ENCODE measurements around the gene NUP62. TPM values are rescaled to one million over a fixed set of nuclear protein-coding genes. Genes with fewer than 3 reads are reported as not detected.
A peak's percentile ranks its signal among the peaks of the same experiment; 100 is the strongest.

Gene NUP62
- total RNA-seq, 2 experiments from 2014 or later: 164 to 179 TPM

DNA sequence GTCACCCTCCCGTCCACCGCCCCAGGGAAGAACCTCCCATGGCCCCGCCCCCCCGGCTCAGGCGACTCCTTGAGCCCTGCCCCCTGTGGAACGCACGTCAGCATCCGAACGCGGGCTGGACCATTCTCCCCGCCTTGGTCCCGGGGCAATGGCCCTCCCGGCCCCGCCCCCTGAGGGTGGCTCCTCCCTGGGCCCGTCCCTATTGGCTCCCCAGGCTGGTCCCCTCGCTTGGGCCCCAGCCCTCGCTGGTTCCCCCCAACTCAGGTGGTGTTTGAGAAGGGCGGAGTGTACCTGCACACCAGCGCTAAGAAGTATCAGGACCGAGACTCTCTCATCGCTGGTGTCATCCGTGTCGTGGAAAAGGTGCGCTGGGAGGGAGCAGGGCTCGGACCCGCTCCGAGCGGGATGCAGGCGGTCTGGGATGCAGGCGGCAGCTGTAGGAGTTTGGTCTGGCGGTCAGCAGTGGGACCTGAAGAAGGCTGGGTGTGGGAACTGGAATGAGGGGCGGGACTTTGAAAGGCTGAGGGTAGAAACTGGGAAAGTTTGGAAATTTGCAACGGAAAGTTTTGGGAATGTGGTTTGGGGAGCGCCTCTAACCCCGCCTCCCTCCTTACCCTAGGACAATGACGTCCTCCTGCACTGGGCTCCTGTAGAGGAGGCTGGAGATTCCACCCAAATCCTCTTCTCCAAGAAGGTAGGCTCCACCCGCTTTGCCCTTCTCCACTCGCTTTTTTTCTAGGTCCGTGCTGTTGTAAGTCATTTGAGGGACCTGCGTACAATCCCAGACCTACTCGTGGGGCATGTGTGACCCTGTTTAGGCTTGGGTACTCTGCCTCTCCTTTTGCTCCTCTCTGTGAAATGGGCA lies 51.2 kb downstream of the NUP62 start:
- H3K4me1 Mint-ChIP-seq: peaks cover 21% of the 10 kb centered on the region
- H3K27ac Mint-ChIP-seq: no peak overlapping the region
- H3K9me3 Mint-ChIP-seq: no peaks in the 10 kb centered on the region

DNA sequence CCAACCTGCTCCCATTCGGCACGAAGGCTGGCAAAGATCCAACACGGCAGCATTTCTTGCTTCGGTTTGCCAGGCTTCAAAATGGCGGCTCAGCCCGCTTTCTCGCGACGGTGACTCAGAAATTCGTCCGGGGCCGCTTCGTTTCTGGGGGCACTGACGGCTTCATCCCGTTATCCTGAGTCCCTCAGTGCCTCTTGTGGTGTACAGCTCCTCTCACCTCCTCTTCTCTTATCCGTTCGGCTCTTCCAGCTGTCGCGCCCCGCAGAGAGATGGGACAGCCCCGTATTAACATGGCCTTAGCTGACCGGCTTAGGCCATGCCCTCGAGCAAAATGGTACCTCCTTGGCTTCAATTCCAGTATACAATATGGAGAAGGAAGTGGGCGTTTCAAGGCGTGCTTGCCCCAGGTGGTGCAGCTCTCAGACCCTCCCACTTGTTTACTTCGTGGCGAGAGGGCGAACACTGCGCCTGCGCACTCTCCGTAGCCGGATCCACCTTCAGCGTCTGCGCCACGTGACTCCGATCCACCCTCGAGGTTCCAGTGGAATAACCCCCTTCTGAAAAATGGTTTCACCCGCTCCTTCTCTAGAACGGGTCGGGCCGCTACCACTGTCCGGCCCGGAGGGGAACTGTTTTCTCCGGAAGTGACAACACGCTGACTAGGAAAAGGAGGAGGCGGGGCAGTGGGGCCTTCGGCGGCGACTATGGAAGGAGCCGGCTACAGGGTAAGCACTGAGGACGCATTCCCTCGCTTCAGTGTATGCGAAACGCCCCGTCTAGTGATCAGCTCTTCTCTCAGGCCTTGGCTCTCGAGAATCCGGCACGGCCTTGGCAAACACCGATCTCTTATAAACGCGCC lies 52.1 kb downstream of the NUP62 start, which contains the start of the genes AKT1S1 and TBC1D17:
AKT1S1 (minus strand) TSS at position 336 of the 859 bp plus-strand sequence. CDS start 4,060 bp downstream, outside the sequence.
TBC1D17 (plus strand) TSS at position 683 of the 859 bp plus-strand sequence; CDS start at position 705, 22 bp downstream.
- Mint-ChIP-seq H3K9me3 (no peaks in the 10 kb centered on the region), H3K36me3 (peaks cover 18% of the 10 kb centered on the region), H3K27ac (no peak within 1 kb of the TSS), H3K27me3 (no peaks in the 10 kb centered on the region), H3K4me1 (peaks cover 22% of the 10 kb centered on the region), H3K4me3 (no peak within 1 kb of the TSS)
- DNase-seq: peak; percentile 98

More for the DNA sequence above, 51.2 kb downstream of the NUP62 start:
- DNase-seq: peak; percentile 99
- no peaks in the 10 kb centered on the region for H3K27me3 Mint-ChIP-seq
- no peak overlapping the region for H3K4me3 Mint-ChIP-seq
- H3K36me3 Mint-ChIP-seq: peaks cover 19% of the 10 kb centered on the region

DNA sequence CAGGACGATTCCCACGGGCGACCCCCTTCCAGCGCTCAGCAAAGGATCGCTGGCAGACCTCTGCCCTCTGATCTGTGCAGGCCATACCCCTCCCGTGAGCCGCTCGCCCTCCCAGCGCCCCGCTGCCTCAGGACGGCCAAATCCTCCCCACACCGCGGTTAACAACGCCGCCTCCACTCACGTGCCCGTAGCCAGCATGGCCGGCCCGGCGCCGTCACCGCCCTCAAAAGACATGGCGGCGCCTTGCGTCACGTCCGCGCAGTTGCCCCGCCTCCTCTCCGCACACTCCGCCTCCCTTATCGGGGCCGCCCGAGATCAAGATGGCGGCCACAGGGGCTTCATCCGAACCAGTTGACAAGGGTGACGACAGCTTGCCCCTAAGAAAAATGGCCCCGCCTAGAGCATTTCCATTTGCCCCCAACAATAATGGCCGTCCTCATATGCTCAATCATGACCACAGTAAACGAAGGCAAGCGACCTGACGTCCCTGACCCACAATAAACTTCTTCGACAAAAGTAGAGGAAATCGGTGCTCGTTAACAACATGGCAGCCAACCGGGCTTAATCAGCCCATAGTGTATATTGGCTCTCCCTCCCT lies 52.8 kb downstream of the NUP62 start:
- Mint-ChIP-seq H3K27me3 (no peaks in the 10 kb centered on the region), H3K36me3 (peaks cover 12% of the 10 kb centered on the region), H3K9me3 (no peaks in the 10 kb centered on the region), H3K4me3 (no peak overlapping the region), H3K27ac (no peak overlapping the region), H3K4me1 (peaks cover 27% of the 10 kb centered on the region)
- peak; percentile 98 for DNase-seq

GRCh38 chr19:49875857-49876421 lies 53.4 kb downstream of the NUP62 start:
- Mint-ChIP-seq H3K27ac (no peak overlapping the region), H3K27me3 (no peaks in the 10 kb centered on the region), H3K4me1 (peaks cover 27% of the 10 kb centered on the region), H3K36me3 (peaks cover 10% of the 10 kb centered on the region), H3K9me3 (no peaks in the 10 kb centered on the region), H3K4me3 (no peak overlapping the region)
- peak; percentile 57 for DNase-seq

- H3K27ac Mint-ChIP-seq: peak overlapping the region; percentile 50
- peaks cover 10% of the 10 kb centered on the region for H3K36me3 Mint-ChIP-seq
- H3K4me1 Mint-ChIP-seq: peaks cover 31% of the 10 kb centered on the region
- no peak for DNase-seq
- no peak overlapping the region for H3K4me3 Mint-ChIP-seq
- no peaks in the 10 kb centered on the region for H3K9me3 Mint-ChIP-seq
- no peaks in the 10 kb centered on the region for H3K27me3 Mint-ChIP-seq
Measured at GRCh38 chr19:49875177-49875576, 54.1 kb downstream of the NUP62 start.

DNA sequence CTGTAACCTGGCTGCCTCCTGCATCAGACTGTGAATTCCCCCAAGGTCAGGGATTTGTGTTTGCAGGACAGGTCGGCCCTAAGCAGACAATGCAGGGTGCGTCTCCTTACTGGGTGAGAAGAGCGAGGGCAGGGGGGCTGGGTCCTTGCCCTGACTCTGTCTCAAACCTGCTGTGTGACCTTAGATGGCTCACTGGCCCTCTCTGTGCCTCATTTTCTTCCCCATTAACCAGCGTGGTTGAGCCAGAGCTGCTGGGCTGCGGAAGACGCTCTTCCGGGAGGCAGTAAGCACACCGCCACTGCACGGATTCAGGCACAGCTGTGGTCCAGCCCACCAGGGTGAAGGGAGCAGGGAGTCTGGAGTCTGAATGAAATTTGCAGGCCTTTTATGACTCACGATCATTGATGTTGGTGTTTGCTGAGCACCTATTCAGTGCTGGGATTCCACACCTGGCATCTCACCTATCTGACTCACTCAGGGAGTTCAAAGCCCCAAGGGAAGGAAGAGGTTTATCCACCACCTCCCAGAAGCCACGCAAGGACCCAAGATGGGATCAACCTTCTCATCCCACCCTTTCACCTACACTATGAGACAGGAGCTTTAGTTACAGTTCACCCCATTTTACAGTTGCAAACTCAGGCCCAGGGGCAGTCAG lies 54.7 kb downstream of the NUP62 start:
- DNase-seq: no peak
- Mint-ChIP-seq H3K9me3 (no peaks in the 10 kb centered on the region), H3K36me3 (peaks cover 10% of the 10 kb centered on the region), H3K27me3 (no peaks in the 10 kb centered on the region), H3K27ac (peak overlapping the region; percentile 50), H3K4me1 (peaks cover 32% of the 10 kb centered on the region), H3K4me3 (no peak overlapping the region)

DNA sequence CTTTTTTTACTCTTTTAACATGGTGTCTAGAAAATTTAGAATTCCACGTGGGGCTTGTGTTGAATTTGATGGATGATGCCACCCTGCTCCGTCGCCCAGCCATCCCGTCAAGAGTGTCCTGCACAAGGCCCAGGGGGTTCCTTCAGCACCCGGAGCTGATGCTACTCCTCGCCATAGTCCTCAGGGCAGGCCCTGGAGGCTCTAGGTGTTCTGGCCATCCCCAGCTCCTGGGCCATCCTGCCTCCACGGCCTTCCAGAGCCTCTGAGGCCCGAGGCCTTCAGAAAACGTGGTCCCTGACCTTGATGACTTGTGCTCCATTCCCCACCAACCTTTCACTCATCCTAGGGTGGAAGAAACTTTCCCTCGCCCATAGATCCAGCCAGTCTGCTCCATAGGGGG lies 55.5 kb downstream of the NUP62 start:
- H3K9me3 Mint-ChIP-seq: no peaks in the 10 kb centered on the region
- DNase-seq: no peak
- H3K36me3 Mint-ChIP-seq: peaks cover 2% of the 10 kb centered on the region
- no peaks in the 10 kb centered on the region for H3K27me3 Mint-ChIP-seq
- H3K27ac Mint-ChIP-seq: no peak overlapping the region
- peaks cover 26% of the 10 kb centered on the region for H3K4me1 Mint-ChIP-seq
- H3K4me3 Mint-ChIP-seq: no peak overlapping the region

GRCh38 chr19:49873129-49873521 lies 56.2 kb downstream of the NUP62 start:
- DNase-seq: no peak
- no peaks in the 10 kb centered on the region for H3K27me3 Mint-ChIP-seq
- no peak overlapping the region for H3K27ac Mint-ChIP-seq
- no peak overlapping the region for H3K4me3 Mint-ChIP-seq
- H3K36me3 Mint-ChIP-seq: no peaks in the 10 kb centered on the region
- H3K9me3 Mint-ChIP-seq: no peaks in the 10 kb centered on the region
- peaks cover 24% of the 10 kb centered on the region for H3K4me1 Mint-ChIP-seq

GRCh38 chr19:49872245-49873128 lies 56.8 kb downstream of the NUP62 start:
- no peak overlapping the region for H3K27ac Mint-ChIP-seq
- no peaks in the 10 kb centered on the region for H3K27me3 Mint-ChIP-seq
- no peaks in the 10 kb centered on the region for H3K36me3 Mint-ChIP-seq
- no peak overlapping the region for H3K4me3 Mint-ChIP-seq
- H3K9me3 Mint-ChIP-seq: no peaks in the 10 kb centered on the region
- H3K4me1 Mint-ChIP-seq: peaks cover 27% of the 10 kb centered on the region
- no peak for DNase-seq

- no peak overlapping the region for H3K27ac Mint-ChIP-seq
- H3K27me3 Mint-ChIP-seq: no peaks in the 10 kb centered on the region
- H3K4me3 Mint-ChIP-seq: no peak overlapping the region
- H3K36me3 Mint-ChIP-seq: no peaks in the 10 kb centered on the region
- no peak for DNase-seq
- H3K9me3 Mint-ChIP-seq: no peaks in the 10 kb centered on the region
- H3K4me1 Mint-ChIP-seq: peaks cover 31% of the 10 kb centered on the region
Measured at GRCh38 chr19:49871349-49871985, 57.8 kb downstream of the NUP62 start.

DNA sequence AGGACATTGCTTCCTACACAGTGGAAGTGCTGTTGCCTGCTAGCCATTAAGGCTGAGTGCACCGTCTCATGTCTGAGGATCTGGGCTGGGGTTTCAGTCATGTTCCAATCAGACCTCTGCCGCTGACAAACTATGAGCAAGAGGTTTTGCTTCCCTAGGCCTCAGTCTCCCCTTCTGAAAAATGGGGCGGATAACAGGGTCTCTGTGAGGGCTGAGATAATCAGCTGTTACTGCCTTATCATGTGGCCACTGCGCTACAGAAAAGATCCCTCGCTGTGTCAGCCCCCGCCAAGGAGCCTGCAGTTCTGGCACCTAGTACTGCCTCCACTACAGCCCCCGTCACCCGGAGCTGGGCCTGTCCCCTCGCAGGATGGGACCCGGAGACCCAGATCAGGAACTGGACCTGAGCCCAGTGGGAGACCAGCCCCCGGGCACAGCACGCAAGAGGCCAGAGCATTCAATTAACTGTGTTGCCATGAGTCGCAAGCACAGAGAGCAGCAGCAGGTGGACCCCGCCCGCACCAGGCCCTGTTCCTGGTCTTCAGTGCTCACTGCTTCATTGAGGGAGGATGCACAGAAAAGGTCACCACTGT lies 58.9 kb downstream of the NUP62 start:
- no peak for DNase-seq
- H3K27ac Mint-ChIP-seq: peak overlapping the region; percentile 73

DNA sequence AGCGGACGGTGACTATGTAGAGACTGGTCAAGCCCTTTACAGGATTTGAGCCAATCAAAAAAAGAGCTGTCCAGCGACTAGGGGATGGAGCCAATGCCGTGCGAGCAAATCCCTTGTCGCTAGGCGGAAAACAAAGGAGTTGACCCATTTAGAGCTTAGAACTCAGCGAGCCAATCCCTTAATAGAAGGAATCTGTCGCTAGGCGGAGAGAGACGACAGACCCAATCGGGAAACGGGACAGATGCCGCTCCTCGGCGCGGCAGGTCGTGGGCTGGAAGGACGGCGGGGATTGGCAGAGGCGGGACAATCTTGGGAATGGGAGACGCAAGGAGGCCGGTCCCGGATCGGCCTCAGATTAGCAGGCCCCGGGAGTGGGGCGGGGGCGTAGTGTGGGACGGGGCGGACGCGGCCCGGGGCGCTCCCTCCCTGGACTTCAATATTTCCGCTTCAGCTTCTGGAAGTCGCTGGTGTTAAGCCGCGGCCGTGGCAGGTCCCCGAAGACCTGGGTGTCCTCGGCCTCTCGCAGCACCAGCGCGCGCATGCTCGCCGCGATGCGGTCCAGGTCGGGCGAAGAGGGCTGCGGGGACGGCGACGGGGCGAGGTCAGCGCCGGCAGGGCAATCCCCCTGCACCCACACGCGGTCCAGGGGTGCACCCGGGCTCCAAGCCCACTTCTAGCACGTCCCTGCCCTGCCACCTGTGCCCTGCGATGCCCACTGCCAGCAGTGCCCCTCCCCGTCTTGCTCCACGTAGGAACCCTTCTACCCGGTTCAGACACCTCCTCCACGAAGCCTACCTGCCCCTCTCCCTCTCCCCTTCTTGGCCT lies 59.6 kb downstream of the NUP62 start:
- Mint-ChIP-seq H3K9me3 (no peaks in the 10 kb centered on the region), H3K27ac (peak overlapping the region; percentile 73), H3K4me3 (no peak overlapping the region), H3K36me3 (peaks cover 15% of the 10 kb centered on the region), H3K4me1 (peaks cover 39% of the 10 kb centered on the region), H3K27me3 (no peaks in the 10 kb centered on the region)
- DNase-seq: peak; percentile 89

More for the DNA sequence above, 58.9 kb downstream of the NUP62 start:
- Mint-ChIP-seq H3K9me3 (no peaks in the 10 kb centered on the region), H3K4me1 (peaks cover 38% of the 10 kb centered on the region), H3K36me3 (peaks cover 8% of the 10 kb centered on the region), H3K4me3 (no peak overlapping the region), H3K27me3 (no peaks in the 10 kb centered on the region)
